ENCODE results near the gene DNAH14.
"Not testable (repeated sequence)": the region's sequence is repeated elsewhere in the genome, so short reads cannot be mapped to it uniquely, and the experiment has no call there.

Gene DNAH14

DNA sequence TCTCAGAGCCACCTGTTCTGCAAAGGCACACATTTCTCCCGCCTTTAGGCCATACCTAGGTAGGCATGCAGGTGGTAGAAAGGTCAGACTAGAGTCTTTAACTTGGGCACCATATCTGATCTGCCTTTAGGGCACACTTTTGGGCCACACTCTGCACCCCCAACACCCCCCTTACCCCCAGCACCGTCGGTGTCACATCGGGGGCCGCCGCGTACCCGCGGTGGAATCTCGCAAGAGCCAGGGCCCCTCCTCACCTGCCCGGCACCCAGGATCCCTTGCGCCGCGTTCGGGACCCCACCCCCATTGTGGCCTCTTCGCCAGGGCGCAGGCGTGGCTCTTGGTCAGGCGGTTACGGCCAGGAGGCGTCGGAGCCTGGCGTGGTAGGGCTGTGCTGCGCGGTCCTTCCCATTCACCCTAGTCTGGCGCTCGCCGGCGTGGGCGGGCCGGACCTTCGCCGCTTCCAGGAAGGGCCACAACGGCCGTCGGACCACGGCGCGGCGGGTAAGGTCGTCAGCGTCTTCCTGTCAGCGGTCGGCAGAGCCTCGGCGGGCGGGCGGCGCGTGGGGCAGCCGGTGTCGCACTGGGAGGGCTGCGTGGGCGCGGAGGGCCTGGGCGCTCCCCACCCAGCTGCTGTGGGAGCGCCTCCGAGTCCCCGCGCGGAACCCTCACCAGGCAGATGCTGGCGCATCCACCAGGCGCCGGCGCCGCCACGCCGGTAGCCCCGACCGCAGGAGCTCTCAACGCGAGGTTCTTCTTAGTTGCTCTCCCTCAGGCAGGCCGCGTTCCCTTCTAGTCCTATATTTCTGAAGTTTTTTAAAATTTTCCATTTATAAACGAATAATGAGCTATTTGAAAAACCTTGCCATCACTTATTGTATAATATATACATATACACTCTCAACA lies at the start of gene DNAH14:
TSS of gene DNAH14 (plus strand) at position 341 of the 903 bp plus-strand sequence. CDS start 23,028 bp downstream, outside the sequence.
- no peak for DNase-seq (ENCODE audit: low read depth)

DNA sequence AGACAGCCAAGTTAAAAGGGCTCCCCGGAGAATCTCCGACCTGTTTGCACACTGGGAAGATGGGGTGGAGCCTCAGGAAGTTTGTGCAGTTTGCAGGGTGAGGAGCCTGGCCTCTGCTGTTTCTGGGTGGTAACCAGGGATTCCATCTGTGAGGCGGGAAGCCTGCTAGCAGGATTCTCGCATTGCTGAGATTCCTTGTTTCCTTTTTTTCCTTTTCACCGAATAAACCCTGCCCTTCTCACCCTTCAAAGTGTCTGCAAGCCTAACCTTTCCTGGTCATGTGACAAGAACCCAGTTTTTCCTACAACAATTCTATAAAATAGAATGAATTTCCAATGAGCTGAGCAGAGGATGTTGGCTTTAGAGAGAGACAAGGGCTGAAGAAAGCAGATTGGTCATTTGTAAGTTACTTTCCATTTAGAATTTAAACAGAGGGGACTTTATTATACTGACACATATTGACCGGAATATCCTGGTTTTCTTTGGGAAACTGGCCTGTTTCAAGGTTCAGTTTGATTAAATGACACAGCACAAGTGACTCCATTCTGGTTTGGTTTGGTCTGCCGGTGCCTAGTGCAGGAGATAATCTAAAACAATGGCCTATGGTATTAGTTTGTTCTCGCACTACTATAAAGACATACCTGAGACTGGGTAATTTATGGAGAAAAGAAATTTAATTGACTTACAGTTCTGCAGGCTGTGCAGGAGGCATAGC lies 48.7 kb upstream of the DNAH14 start:
- no peak for DNase-seq (ENCODE audit: low read depth)

DNA sequence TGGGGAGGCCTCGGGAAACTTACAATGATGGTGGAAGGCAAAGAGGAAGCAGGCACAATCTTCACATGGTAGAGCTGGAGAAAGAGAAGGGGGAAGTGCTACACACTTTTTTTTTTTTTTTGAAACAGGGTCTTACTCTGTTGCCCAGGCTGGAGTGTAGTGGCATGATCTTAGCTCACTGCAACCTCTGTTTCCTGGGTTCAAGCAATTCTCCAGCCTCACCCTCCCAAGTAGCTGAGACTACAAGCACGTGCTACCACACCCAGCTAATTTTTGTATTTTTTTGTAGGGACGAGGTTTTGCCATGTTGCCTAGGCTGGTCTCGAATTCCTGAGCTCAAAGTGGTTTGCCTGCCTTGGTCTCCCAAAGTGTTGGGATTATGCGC lies 48.2 kb upstream of the DNAH14 start:
- not testable (repeated sequence) for DNase-seq (ENCODE audit: low read depth)

DNA sequence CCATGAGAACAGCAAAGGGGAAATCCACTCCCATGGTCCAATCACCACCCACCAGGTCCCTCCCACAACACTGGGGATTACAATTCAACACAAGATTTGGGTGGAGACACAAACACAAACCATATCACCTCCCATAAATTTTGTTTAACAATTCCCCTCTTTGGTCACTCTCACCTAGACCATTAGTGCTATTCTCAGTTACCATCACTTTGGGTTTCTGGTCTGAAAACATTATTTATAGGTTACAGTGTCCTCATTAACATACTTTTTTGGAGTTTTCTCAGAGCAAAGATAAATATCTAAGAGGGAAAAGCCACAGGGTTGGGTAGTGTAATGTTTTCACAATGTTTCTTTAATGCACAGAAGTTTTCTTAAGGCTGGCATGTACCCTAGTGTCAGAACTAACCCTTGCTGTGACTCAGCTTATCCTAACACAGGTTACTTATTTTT lies 47.7 kb upstream of the DNAH14 start:
- no peak for DNase-seq (ENCODE audit: low read depth)

DNA sequence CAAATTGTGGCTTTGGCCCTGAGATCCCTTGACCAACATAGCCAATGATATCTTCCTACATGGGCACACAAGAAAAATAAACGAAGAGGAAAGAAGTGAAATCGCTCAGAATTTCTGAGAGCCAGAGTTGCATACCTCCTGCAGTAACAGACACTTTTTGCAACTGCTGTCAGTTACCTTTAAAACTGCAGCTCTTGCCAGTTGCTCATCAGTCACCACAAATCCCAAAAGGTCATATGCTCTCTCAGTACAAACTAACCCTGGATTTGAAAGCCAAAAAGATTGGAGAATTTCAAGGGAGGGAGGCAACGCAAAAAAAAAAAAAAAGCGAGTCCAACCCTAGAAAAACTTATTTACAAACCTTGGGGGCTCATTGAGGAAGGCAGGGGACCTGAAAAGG lies 47.2 kb upstream of the DNAH14 start:
- DNase-seq (ENCODE audit: low read depth), result no peak

DNA sequence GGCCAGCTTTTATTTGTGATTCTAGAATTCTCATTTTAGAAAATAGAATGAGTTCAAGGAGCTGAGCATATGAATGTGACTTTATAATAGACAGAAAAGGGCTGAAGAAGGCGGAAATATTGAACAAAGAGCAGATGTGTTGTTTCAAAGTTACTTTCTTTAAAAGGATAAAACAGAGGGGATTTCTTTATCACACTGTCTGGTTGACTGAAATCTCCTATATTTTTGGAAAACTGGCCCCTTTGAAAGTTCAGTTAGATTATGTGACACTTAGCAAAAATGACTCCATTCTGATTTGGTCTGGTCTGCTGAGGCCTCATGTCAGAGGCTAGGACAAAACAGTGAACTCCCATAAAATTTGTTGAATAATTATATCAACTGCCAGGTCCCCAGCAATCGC lies 46.4 kb upstream of the DNAH14 start:
- DNase-seq (ENCODE audit: low read depth), result no peak

DNA sequence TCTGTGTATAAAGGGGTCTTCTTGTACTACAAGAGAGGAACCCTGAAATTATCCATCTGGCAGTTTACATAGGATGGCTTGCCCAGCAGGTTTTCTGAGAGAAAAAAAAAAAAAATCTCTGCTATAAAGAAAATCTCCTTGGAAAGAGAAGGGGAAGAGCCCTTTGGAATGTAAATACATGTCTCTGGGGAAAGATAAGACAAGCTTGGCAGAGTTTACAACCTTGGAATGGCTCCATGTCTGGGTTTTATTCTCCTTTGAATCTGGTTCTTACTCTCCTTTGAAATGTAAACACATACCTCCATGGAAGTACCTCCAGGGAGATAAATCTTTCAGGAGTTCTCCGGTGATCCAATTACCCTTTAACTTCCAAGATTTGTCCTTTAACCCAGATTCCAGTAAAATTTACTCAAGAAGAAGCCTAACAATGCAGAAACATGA lies 45.1 kb upstream of the DNAH14 start:
- DNase-seq (ENCODE audit: low read depth), result no peak

DNA sequence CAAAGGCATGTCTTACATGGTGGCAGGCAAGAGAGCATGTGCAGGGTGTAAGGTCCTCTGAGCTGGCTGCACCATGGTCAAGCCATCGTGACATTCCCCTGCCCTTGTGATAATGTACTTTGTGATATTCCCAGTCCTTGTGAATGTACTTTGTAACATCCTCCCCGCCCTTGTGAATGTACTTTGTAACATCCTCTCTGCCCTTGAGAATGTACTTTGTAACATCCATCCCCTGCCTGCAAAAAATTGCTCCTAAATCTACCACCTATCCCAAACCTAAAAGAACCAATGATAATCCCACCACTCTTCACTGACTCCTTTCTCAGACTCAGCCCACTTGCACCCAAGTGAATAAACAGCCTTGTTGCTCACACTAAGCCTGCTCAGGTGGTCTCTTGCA lies 44.1 kb upstream of the DNAH14 start:
- not testable (repeated sequence) for DNase-seq (ENCODE audit: low read depth)

DNA sequence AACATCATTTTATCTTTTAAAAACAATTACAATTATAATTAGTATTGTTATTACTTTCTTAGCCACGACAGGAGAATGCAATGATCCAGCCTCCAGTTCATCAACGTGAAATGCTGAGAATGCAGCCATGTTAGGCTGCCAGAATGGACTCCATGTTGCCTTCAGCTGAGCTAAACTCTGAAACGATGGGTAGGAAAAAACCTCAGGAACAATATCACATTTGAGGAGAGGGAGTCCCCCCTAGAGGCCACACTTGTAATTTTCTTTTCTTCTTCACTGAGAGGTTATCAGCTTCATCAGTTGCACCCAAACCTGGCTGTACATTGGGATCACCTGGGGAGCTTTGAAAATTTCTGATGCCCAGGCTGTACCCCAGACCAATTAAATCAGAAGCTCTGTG lies 34.6 kb upstream of the DNAH14 start:
- no peak for DNase-seq (ENCODE audit: low read depth)

DNA sequence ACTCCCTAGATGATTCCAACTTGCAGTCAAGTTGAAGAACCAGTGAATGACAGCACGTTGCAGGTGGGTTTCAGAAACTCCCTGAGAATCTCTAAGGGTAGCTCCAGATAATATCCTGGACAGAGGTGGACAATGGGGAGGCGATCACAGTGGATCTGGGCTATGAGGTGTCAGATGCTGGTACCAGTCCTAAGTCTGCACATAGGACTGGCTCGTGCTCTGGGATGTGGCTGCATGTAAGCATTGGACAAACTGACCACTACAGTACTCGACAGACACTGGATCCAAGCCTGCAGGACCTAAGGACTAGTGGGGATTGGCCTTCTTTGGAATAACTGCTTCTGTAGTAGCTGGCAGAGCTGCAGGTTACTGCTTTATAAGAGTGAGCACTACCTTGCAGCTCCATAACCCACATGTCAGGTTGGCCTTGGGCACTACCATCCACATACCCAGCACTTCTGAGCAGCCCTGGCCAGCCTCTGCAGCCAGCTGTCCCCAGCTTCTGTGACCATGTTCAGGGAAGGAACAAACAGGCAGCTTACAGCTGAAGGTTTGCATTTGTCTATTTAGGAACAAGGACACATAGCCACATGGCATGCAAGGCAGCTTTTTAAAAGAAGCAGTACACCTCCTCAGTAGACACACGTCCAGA lies 33.2 kb upstream of the DNAH14 start:
- no peak for DNase-seq (ENCODE audit: low read depth)

DNA sequence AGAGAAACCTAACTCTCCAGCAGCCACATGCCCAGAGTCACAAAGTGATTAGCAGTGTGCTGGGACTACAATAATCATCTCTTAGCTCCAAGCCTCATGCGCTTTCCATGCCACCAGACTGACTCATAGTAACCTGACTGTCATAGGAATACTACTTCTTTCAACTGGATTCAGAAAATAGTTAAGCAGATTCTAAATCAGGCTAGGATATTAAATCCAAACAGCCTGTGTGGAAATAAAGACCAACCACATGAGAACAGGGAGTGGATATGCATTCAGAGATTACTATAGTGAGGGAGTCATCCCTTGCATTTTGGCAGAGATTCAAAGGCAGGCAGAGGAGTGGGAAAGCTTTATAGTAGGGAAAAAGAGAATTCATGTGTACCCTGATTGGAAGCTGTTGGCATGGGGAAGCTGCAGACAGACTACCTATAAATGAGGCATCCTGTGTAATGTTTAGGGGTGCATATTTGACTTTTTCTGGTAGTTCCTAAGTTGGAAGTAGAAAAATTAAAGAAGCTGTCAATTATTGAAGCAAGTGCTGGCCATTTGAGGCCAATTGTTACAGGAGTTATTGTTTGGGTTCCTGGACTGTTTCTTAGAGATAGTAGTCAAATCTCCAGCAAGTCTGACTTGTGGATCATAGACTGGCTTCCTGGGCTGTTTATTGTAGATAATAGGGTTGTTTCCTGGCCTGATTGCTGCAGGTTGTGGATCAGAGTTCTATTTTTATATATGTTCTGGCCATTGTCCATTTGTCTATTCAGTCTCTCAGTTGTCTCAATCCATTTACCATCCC lies 31.7 kb upstream of the DNAH14 start:
- no peak for DNase-seq (ENCODE audit: low read depth)

DNA sequence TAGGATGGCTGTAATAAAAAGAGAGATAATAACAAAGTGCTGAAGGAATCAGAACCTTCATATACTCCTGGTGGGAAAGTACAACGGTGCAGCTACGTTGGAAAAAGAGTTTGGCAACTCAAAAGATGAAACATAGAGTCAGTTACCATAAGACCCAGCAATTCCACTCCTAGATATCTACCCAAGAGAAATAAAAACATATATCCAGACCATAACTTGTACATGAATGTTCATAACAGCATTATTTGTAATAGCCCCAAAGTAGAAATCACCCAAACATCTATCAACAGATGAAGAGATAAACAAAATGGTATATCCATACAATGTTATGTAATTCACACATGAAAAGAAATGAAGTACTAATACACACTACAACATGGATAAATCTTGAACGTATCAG lies 30.5 kb upstream of the DNAH14 start:
- DNase-seq (ENCODE audit: low read depth), result no peak

DNA sequence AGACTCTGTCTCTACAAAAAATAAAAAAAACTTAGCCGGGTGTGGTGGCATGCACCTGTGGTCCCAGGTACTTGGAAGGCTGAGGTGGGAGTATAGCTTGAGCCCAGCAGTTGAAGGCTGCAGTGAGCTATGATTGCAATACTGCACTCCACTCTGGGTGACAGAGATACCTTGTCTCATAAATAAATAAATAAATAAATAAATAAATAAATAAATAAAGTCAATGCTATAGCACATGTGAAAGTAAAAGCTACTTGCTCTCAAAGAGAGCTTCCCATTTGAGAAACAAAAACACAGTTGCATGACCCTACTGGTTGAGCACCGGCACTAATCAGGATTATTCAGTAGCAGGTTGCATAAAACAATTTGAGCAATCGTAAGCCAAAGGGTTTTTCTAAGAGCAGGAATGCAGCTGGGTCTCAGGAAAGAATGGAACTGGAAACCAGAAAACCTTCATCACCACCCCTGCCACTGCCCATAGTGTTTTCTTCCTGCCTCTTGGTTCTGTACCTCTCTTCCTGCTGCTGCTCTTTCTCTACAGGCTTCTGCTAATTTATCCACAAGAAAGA lies 29.3 kb upstream of the DNAH14 start:
- DNase-seq (ENCODE audit: low read depth), result no peak

DNA sequence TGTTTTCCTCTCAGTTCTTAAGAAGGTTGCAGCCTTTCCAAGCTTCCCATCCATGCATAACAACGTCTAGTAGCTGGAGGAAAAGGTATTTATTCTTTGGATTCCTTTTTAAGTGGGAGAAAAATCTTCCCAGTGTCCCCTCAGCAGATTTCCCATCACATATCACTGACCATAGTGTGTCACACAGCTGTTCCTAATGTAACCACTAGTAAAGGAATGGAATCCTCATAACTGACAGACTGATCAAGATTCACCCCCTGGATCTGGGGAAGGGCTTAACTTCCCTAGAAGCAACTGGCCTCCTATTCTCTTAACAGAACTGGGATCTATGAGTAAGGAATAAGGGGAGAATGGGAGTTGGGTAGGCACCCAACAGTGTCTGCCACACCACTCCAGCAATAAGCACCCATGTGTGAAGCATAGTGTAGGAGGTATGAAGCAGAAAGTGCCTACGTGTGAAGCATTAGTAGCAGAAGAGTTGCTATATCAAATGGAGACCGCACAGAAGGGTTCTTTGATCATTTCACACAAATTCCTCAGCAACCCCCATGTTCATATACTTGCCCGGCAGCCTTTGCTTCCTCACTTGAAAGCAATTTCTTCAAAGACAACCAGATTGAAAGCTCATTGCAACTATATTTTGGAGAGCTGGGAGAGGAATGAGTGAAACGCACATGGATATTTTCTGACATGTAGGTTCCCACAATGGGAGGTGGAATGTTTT lies 28.2 kb upstream of the DNAH14 start:
- no peak for DNase-seq (ENCODE audit: low read depth)

DNA sequence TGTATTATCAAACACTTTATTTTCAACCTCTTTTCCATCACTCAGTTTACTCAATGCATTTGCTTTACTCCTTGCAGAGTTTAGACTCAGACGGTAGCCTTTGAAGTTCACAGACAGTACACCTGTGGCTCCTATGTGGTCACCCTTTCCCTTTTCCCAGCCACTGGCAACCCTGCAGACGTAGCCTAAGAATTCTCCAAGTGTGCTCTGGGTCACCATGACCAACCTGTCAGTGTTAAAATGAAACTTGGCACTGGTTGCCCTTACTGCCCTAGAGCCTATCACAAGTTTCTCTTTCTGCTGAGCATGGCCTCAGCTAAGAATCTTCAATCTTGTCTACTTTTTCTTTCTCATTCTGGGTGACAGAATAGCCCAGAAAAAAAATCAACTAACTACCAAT lies 25.5 kb upstream of the DNAH14 start:
- DNase-seq (ENCODE audit: low read depth), result no peak

DNA sequence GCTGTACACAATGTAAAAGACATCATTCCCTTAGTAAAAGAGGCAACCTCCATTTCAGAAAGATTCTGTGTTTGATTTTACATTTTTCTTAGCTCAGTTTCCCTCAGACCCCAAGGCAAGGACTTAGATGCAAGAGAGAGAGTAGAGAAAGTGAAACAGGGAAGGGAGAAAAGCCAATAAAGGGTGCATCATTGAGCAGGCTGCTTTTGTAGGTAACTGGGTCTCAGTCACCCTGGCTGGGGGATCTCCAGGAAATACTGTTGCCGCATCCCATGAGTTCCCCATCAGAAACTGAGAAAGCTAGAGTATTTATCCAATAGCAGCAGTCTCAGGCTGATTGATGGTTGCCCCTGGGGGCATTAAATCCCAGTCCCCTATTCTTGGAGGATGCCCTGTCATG lies 23.1 kb upstream of the DNAH14 start:
- DNase-seq (ENCODE audit: low read depth), result no peak

DNA sequence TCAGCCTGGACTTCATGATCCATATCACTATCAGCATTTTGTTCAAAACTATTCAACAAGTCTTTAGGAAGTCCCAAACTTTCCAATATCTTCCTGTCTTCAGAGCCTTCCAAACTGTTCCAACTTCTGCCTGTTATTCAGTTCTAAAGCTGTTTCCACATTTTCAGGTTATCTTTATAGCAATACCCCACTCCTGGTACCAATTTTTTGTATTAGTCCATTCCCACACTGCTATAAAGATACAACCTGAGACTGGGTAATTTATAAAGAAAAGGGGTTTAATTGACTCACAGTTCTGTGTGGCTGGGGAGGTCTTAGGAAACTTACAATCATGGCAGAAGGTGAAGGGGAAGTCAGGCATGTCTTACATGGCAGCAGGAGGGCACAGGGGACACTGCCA lies 18.3 kb upstream of the DNAH14 start:
- DNase-seq (ENCODE audit: low read depth), result no peak

DNA sequence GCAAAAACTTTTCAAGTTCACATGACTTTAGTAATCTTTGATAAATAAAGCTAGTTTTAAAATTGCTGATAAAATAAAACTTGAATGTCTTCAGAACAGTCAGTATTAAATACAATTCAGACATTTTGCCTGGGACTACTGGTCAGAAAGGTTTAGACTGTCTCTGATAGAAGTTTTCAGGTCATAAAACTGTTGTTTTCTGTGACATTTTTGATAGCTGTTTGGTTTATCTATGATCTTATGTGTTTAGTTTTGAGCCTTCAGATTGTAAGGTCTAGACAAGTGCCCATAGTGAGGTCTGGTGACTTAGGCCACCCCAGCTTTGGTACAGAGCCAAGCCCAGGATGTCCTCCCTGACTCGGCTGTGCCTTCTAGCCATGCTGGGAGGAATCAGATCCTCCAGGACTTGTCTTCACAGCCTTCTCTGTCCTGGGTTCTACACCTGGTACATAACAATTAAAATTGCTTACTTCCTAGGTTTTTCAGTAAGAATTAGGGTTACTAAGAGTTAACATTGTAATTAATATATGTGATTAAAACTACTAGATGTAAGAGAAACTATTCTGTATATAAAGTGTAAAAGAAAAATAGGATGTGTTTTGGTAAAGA lies 15.1 kb upstream of the DNAH14 start:
- no peak for DNase-seq (ENCODE audit: low read depth)

DNA sequence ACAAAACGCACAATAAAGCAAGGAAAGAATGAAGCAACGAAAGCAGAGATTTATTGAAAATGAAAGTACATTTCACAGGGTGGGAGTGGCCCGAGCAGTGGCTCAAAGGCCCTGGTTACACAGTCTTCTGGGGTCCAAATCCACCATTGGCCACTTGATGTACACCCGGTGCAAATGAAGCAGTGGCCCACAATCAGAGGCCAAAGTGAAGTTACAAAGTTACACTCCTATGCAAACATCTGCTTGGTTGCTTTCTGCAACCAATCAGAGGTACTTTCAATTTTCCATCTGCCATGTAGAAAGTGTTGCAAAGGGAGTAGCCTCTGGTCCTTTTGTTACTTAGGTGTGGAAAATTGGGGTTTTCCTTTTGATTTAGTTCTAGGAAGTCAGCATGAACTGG lies 10.0 kb upstream of the DNAH14 start:
- no peak for DNase-seq (ENCODE audit: low read depth)

DNA sequence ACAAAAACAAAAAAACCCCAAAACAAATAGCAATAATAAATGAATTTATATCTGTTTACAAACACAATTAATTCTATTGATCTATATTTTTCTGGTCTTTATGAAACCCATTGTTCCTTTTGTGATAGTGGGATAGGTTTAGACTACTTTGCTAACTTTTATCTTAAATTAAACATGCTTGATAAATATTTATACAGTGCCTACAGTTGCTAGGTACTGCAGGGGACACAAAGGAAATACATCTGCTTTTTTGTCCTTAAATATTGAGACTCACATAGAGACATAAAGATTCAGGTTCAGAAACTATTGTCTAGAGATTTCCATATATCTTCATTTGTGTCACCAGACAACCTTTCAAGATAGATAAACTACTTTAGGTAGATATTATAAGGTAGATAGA lies 8.5 kb upstream of the DNAH14 start:
- no peak for DNase-seq (ENCODE audit: low read depth)

DNA sequence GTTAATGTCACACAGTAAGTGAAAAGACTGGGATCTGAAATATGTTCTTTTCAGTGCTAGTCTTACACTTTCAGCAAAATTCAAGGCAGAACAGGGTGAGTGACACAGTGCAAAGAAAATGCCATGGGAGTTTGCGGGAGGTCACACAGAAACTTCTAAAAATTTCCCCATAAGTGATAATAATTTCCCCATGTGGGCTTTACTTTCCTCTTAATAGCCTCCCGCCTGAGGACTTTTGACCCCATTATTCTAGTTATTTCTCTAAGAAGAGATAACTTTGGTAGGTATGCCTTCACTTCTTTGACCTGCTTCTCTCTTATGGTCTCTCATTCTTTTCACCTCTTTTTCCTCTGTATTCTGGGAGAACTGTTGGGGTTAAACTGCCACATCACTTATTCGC lies 8.1 kb upstream of the DNAH14 start:
- no peak for DNase-seq (ENCODE audit: low read depth)
